Right cardiac atrium (tissue), 5 donors: ENCODE measurements around the gene KCNG1. TPM values are rescaled to one million over a fixed set of nuclear protein-coding genes. Genes with fewer than 3 reads are reported as not detected.

Source experiments
- ATAC-seq, 2 donors: fragments of 200-7000 bp; cut with Tn5 transposase; one replicate each; pipeline versions ENCODE4 v1.8.0 to v1.9.1; 2020; ENCODE audit warnings: moderate library complexity in 2 of 2, mild to moderate bottlenecking in 1 of 2
- DNase-seq, 3 donors: peaks; one replicate each; pipeline ENCODE4 v3.0.0-alpha.2; 2020
- H3K27ac ChIP-seq: one replicate; pipeline ENCODE4 v1.5.1; 2013; ENCODE audit warnings: mild to moderate bottlenecking, low read length, control low read depth, moderate library complexity
- H3K27me3 ChIP-seq: one replicate; pipeline ENCODE4 v1.6.1; 2013; ENCODE audit not compliant: control insufficient read depth, insufficient read depth
- H3K4me1 ChIP-seq: one replicate; pipeline ENCODE4 v1.6.1; 2013; ENCODE audit warnings: low read length; ENCODE audit not compliant: control insufficient read depth, insufficient read depth
- H3K4me3 ChIP-seq: one replicate; pipeline ENCODE4 v1.5.1; 2013; ENCODE audit warnings: low read length, control low read depth
- H3K9me3 ChIP-seq: one replicate; pipeline ENCODE4 v1.6.1; 2013; ENCODE audit warnings: low read length; ENCODE audit not compliant: control insufficient read depth
- WGBS: extraction: QIAGEN DNeasy Blood & Tissue Kit; methylation state at CpG from one replicate; pipeline ENCODE4 v1.1.7; 2013; 5-methylcytosine and 5-hydroxymethylcytosine counted together
- intact Hi-C, 4 donors: fragments of 100-400 bp; cut with DNase I; formaldehyde crosslinking; loops; one replicate each; pipeline versions ENCODE4 v1.11.0 to v1.14.0; 2022 to 2023
- polyA plus RNA-seq: library from polyadenylated mRNA; stranded (reverse); fragments of 200-250 nt; gene quantifications from one replicate; pipeline ENCODE4 v1.2.3, GENCODE V29; 2013
- total RNA-seq, 4 donors: library from RNA; stranded (reverse); fragmentation: NEBNext Ultra II Directional; extraction: Animal tissue kit (Norgen Biotek cat#: 25700); gene quantifications; one replicate each; pipeline ENCODE4 v1.2.1, GENCODE V29; 2021
- donor health status: healthy with polysubstance abuse.
- donor health status: DM: no; HTN: yes; CAD: no.
- donor health status: DM: no; HTN: no; CAD: no.
- donor health status: DM: no; HTN: yes; CAD: no; lungs with severe emphysema.
- donor health status: DM: yes; HTN: yes; CAD: no.

KCNG1 gene
- total and polyA plus RNA-seq, 5 donors, result 0.41 to 1.7 (median 1.1) TPM

- no peak for ATAC-seq
- no peak overlapping the region for H3K27ac ChIP-seq
- intact Hi-C loops, result no loop called here
- H3K27me3 ChIP-seq, result no peaks in the 10 kb centered on the region
- H3K4me3 ChIP-seq, result no peak overlapping the region
- WGBS, result 89% methylated on average over 33 of the region's 33 CpGs
- no peaks in the 10 kb centered on the region for H3K4me1 ChIP-seq
- no peaks in the 10 kb centered on the region for H3K9me3 ChIP-seq
- DNase-seq, result no peak
These were observed 12.9 kb downstream of the KCNG1 start for GRCh38 chr20:51010043-51010365.

GRCh38 chr20:51009303-51010042, 13.4 kb downstream of the KCNG1 start:
- Histone ChIP-seq H3K4me3 (no peak overlapping the region), H3K4me1 (no peaks in the 10 kb centered on the region), H3K27me3 (no peaks in the 10 kb centered on the region), H3K9me3 (no peaks in the 10 kb centered on the region), H3K27ac (no peak overlapping the region)
- DNase-seq, result peak in 1 of 3 donors; percentile 39
- intact Hi-C loops, result no loop called here
- no peak for ATAC-seq
- 82% methylated on average over 58 of the region's 58 CpGs for WGBS

GRCh38 chr20:51008718-51009117, 14.2 kb downstream of the KCNG1 start:
- Histone ChIP-seq H3K4me1 (no peaks in the 10 kb centered on the region), H3K27ac (no peak overlapping the region), H3K4me3 (no peak overlapping the region), H3K27me3 (no peaks in the 10 kb centered on the region), H3K9me3 (no peaks in the 10 kb centered on the region)
- intact Hi-C loops, result no loop called here
- DNase-seq (no peak), ATAC-seq (no peak)
- 49% methylated on average over 5 of the region's 5 CpGs for WGBS

GRCh38 chr20:51005214-51005613, 17.7 kb downstream of the KCNG1 start:
- no peaks in the 10 kb centered on the region for H3K9me3 ChIP-seq
- intact Hi-C loops, result no loop called here
- H3K27ac ChIP-seq, result no peak overlapping the region
- DNase-seq (no peak), ATAC-seq (no peak)
- no peaks in the 10 kb centered on the region for H3K4me1 ChIP-seq
- 90% methylated on average over 7 of the region's 7 CpGs for WGBS
- H3K27me3 ChIP-seq, result no peaks in the 10 kb centered on the region
- H3K4me3 ChIP-seq, result no peak overlapping the region

- DNase-seq (no peak), ATAC-seq (no peak)
- H3K4me1 ChIP-seq, result no peaks in the 10 kb centered on the region
- intact Hi-C loops, result no loop called here
- no peaks in the 10 kb centered on the region for H3K27me3 ChIP-seq
- no peak overlapping the region for H3K27ac ChIP-seq
- H3K4me3 ChIP-seq, result no peak overlapping the region
- no peaks in the 10 kb centered on the region for H3K9me3 ChIP-seq
- 95% methylated on average over 9 of the region's 9 CpGs for WGBS
These were observed 18.1 kb downstream of the KCNG1 start for GRCh38 chr20:51004781-51005180.

- ATAC-seq (no peak), DNase-seq (peak in 1 of 3 donors; percentile 52)
- H3K4me1 ChIP-seq, result no peaks in the 10 kb centered on the region
- H3K4me3 ChIP-seq, result no peak overlapping the region
- H3K27me3 ChIP-seq, result no peaks in the 10 kb centered on the region
- no peak overlapping the region for H3K27ac ChIP-seq
- no peaks in the 10 kb centered on the region for H3K9me3 ChIP-seq
- 93% methylated on average over 44 of the region's 44 CpGs for WGBS
- intact Hi-C loops, result no loop called here
These were observed 18.6 kb downstream of the KCNG1 start for GRCh38 chr20:51004305-51004727.

- intact Hi-C loops, result no loop called here
- Histone ChIP-seq H3K27me3 (no peaks in the 10 kb centered on the region), H3K4me1 (no peaks in the 10 kb centered on the region), H3K27ac (no peak overlapping the region), H3K4me3 (no peak overlapping the region), H3K9me3 (no peaks in the 10 kb centered on the region)
- WGBS, result 66% methylated on average over 21 of the region's 21 CpGs
- DNase-seq, result no peak
- no peak for ATAC-seq
These were observed 19.2 kb downstream of the KCNG1 start for GRCh38 chr20:51003753-51004152.

- H3K9me3 ChIP-seq, result no peaks in the 10 kb centered on the region
- H3K4me3 ChIP-seq, result no peak overlapping the region
- DNase-seq, result no peak
- H3K4me1 ChIP-seq, result no peaks in the 10 kb centered on the region
- intact Hi-C loops, result no loop called here
- H3K27ac ChIP-seq, result no peak overlapping the region
- ATAC-seq, result no peak
- H3K27me3 ChIP-seq, result no peaks in the 10 kb centered on the region
- WGBS, result 83% methylated on average over 7 of the region's 7 CpGs
These were observed 20.3 kb downstream of the KCNG1 start for GRCh38 chr20:51002633-51003032.

- no peak overlapping the region for H3K4me3 ChIP-seq
- H3K27me3 ChIP-seq, result no peaks in the 10 kb centered on the region
- 80% methylated on average over 20 of the region's 20 CpGs for WGBS
- intact Hi-C loops, result no loop called here
- H3K27ac ChIP-seq, result no peak overlapping the region
- no peak for DNase-seq
- H3K4me1 ChIP-seq, result no peaks in the 10 kb centered on the region
- no peaks in the 10 kb centered on the region for H3K9me3 ChIP-seq
- ATAC-seq, result no peak
These were observed 21.3 kb downstream of the KCNG1 start for GRCh38 chr20:51001430-51002265.

GRCh38 chr20:50999355-50999754, 23.6 kb downstream of the KCNG1 start:
- no peaks in the 10 kb centered on the region for H3K9me3 ChIP-seq
- DNase-seq (no peak), ATAC-seq (no peak)
- H3K27ac ChIP-seq, result no peak overlapping the region
- no peak overlapping the region for H3K4me3 ChIP-seq
- H3K27me3 ChIP-seq, result no peaks in the 10 kb centered on the region
- H3K4me1 ChIP-seq, result no peaks in the 10 kb centered on the region
- intact Hi-C loops, result loop anchor here in 1 of 4 donors (5.0 kb wide), 1 partner anchor 298 kb away; no protein-coding TSS in a partner anchor
- WGBS, result 92% methylated on average over 4 of the region's 4 CpGs
